PFSK-1 (cell line): ENCODE results near the gene EPS15.

Experiments
- POLR2AphosphoS5 ChIP-seq: IDR thresholded peaks from 2 replicates; pipeline ENCODE4 v1.6.1; 2012; ENCODE audit warnings: low read depth, mild to moderate bottlenecking, control low read depth, low read length, moderate library complexity
- REST ChIP-seq, 2 experiments: IDR thresholded peaks; 2 replicates each; pipeline versions ENCODE4 v1.6.1 to v1.8.0; 2011 to 2012; ENCODE audit warnings: low read depth in 2 of 2, low read length in 2 of 2, control low read depth in 1 of 2, inconsistent platforms in 1 of 2, mild to moderate bottlenecking in 1 of 2, moderate library complexity in 1 of 2; ENCODE audit not compliant: insufficient read depth in 1 of 2
- SIN3A ChIP-seq: IDR thresholded peaks from 2 replicates; pipeline ENCODE4 v1.6.1; 2012; ENCODE audit warnings: mild to moderate bottlenecking, low read length, moderate library complexity, borderline replicate concordance; ENCODE audit not compliant: insufficient read depth
- TAF1 ChIP-seq: IDR thresholded peaks from 2 replicates; pipeline ENCODE4 v1.6.1; 2012; ENCODE audit warnings: low read length, control low read depth, borderline replicate concordance; ENCODE audit not compliant: insufficient read depth

GRCh38 chr1:51527144-51527543 lies 8.1 kb upstream of the EPS15 start:
- no peak for TF ChIP-seq REST (IDR thresholded peaks at IDR 0.05; ENCODE audit: insufficient read depth in 1 of 2, low read depth in 2 of 2, low read length in 2 of 2)
- TF ChIP-seq POLR2AphosphoS5: no peak
- TF ChIP-seq TAF1: no peak
- TF ChIP-seq SIN3A: no peak
